ENCODE measurements around the gene NFKBIE. TPM values are rescaled to one million over a fixed set of nuclear protein-coding genes. Genes with fewer than 3 reads are reported as not detected.

The NFKBIE gene
- total and polyA plus RNA-seq, 9 of the 15 experiments (the other 6 are each of a cell fraction or from before 2014, with no cell fraction given), result 2.1 to 16.4 (median 11.7) TPM

GRCh38 chr6:44257753-44258324 is 7.5 kb downstream of the NFKBIE start (continued):
- TF ChIP-seq RNF219 (CRISPR knock-in tag; IDR thresholded peaks at IDR 0.05) (no peak), SMC3 (conservative IDR thresholded peaks at IDR 0.05; ENCODE audit: insufficient read depth, low read depth, low read length) (no peak), EGR1 (conservative IDR thresholded peaks at IDR 0.05) (peak; percentile 86), ARID1B (IDR thresholded peaks at IDR 0.05) (peak; percentile 15; the same call in 1 of the 2 replicates), E2F3 (CRISPR knock-in tag; IDR thresholded peaks at IDR 0.05) (no peak), RFX1 (IDR thresholded peaks at IDR 0.05) (no peak), TRIM24 (IDR thresholded peaks at IDR 0.05) (peak in 1 of 2 experiments; percentile 48; a peak in 2 of 4 replicates), BRD9 (IDR thresholded peaks at IDR 0.05; ENCODE audit: low read depth, partially characterized antibody) (peak; percentile 42), POLR2A (conservative IDR thresholded peaks at IDR 0.05) (peak; percentile 62), ERF (CRISPR knock-in tag; IDR thresholded peaks at IDR 0.05) (0 out of 2 replicates have a peak, but pooled peaks have one; percentile 35), BRF1 (IDR thresholded peaks at IDR 0.05; ENCODE audit: borderline replicate concordance, extremely low read depth, insufficient read length) (no peak), SPI1 (IDR thresholded peaks at IDR 0.05; ENCODE audit: borderline replicate concordance, low read depth, low read length) (0 out of 2 replicates have a peak, but pooled peaks have one; percentile 26), ZFP30 (CRISPR knock-in tag; IDR thresholded peaks at IDR 0.05; ENCODE audit: borderline replicate concordance) (no peak), ZNF354B (CRISPR knock-in tag; IDR thresholded peaks at IDR 0.05) (no peak), FOXP4 (CRISPR knock-in tag; IDR thresholded peaks at IDR 0.05; ENCODE audit: borderline replicate concordance) (peak; percentile 30; the same call in 1 of the 2 replicates), SUPT5H (IDR thresholded peaks at IDR 0.05) (peak; percentile 34)
- TF ChIP-seq, protein P1, sequence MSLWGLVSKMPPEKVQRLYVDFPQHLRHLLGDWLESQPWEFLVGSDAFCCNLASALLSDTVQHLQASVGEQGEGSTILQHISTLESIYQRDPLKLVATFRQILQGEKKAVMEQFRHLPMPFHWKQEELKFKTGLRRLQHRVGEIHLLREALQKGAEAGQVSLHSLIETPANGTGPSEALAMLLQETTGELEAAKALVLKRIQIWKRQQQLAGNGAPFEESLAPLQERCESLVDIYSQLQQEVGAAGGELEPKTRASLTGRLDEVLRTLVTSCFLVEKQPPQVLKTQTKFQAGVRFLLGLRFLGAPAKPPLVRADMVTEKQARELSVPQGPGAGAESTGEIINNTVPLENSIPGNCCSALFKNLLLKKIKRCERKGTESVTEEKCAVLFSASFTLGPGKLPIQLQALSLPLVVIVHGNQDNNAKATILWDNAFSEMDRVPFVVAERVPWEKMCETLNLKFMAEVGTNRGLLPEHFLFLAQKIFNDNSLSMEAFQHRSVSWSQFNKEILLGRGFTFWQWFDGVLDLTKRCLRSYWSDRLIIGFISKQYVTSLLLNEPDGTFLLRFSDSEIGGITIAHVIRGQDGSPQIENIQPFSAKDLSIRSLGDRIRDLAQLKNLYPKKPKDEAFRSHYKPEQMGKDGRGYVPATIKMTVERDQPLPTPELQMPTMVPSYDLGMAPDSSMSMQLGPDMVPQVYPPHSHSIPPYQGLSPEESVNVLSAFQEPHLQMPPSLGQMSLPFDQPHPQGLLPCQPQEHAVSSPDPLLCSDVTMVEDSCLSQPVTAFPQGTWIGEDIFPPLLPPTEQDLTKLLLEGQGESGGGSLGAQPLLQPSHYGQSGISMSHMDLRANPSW (CRISPR knock-in tag; IDR thresholded peaks at IDR 0.05), result peak; percentile 26; the same call in 1 of the 2 replicates
- TF ChIP-seq, protein P2, sequence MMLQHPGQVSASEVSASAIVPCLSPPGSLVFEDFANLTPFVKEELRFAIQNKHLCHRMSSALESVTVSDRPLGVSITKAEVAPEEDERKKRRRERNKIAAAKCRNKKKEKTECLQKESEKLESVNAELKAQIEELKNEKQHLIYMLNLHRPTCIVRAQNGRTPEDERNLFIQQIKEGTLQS (IDR thresholded peaks at IDR 0.05), result peak; percentile 54; the same call in 1 of the 2 replicates
- TF ChIP-seq, protein P2 (CRISPR knock-in tag; conservative IDR thresholded peaks at IDR 0.05), result 0 out of 2 replicates have a peak, but pooled peaks have one; percentile 43
- TF ChIP-seq, protein P3, sequence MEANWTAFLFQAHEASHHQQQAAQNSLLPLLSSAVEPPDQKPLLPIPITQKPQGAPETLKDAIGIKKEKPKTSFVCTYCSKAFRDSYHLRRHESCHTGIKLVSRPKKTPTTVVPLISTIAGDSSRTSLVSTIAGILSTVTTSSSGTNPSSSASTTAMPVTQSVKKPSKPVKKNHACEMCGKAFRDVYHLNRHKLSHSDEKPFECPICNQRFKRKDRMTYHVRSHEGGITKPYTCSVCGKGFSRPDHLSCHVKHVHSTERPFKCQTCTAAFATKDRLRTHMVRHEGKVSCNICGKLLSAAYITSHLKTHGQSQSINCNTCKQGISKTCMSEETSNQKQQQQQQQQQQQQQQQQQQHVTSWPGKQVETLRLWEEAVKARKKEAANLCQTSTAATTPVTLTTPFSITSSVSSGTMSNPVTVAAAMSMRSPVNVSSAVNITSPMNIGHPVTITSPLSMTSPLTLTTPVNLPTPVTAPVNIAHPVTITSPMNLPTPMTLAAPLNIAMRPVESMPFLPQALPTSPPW (CRISPR knock-in tag; IDR thresholded peaks at IDR 0.05), result no peak
